Measurements from ENCODE around the gene REX1BD. TPM values are rescaled to one million over a fixed set of nuclear protein-coding genes. Genes with fewer than 3 reads are reported as not detected.
A peak's percentile ranks its signal among the peaks of the same experiment; 100 is the strongest.

Gene REX1BD
- total and polyA plus RNA-seq, 2 of the 13 experiments (the other 11 are each of a cell fraction or from before 2014, with no cell fraction given), result 7.5 to 25.4 TPM

DNA sequence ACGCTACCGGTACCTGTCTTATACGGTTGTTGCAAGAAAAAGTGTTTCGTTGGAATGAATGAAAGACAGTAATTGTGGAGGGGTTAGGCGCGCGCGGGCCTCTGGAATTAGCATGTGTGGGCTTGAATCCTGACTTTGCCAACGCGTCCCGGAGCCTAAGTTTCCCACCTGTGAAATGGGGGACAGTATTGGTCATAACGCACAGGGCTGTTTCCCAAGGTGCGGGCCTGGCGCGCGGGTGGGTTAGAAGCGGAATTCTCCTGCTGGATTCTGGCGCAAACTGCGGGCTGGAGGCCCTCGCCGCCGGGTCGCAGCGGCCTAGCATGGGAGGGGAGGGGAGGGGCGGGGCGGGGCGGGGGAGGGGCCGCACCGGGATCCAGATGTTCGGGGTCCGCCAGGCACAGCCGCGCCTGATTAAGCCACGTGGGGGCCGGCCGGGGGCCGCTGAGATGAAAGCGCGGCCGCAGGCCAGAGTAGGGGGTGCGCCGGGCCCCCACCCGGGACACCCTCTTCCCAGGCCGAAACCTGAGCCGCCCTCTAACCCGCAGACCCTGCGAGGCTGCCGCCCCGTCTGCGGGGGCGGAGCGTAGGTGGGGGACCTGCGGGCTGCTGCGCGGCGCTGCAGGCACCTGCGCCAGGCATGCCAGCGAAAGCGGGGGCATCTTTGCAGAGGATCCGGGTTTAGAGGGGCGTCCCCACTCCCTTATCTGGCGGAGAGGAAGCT is 22.9 kb downstream of the REX1BD start (continued):
- TF ChIP-seq, protein P1, sequence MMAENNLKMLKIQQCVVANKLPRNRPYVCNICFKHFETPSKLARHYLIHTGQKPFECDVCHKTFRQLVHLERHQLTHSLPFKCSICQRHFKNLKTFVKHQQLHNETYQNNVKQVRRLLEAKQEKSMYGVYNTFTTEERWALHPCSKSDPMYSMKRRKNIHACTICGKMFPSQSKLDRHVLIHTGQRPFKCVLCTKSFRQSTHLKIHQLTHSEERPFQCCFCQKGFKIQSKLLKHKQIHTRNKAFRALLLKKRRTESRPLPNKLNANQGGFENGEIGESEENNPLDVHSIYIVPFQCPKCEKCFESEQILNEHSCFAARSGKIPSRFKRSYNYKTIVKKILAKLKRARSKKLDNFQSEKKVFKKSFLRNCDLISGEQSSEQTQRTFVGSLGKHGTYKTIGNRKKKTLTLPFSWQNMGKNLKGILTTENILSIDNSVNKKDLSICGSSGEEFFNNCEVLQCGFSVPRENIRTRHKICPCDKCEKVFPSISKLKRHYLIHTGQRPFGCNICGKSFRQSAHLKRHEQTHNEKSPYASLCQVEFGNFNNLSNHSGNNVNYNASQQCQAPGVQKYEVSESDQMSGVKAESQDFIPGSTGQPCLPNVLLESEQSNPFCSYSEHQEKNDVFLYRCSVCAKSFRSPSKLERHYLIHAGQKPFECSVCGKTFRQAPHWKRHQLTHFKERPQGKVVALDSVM (CRISPR knock-in tag; IDR thresholded peaks at IDR 0.05), result 0 out of 2 replicates have a peak, but pooled peaks have one; percentile 11
- TF ChIP-seq ZNF788 (CRISPR knock-in tag; IDR thresholded peaks at IDR 0.05; ENCODE audit: borderline replicate concordance) (no peak), ZSCAN29 (CRISPR knock-in tag; conservative IDR thresholded peaks at IDR 0.05) (no peak), ZNF263 (CRISPR knock-in tag; IDR thresholded peaks at IDR 0.05) (no peak), ZKSCAN5 (CRISPR knock-in tag; IDR thresholded peaks at IDR 0.05) (no peak), KDM5A (IDR thresholded peaks at IDR 0.05; ENCODE audit: borderline replicate concordance, low read length) (no peak), ATF7 (IDR thresholded peaks at IDR 0.05) (no peak), ATF7 (CRISPR knock-in tag; IDR thresholded peaks at IDR 0.05) (no peak), NFRKB (IDR thresholded peaks at IDR 0.05) (no peak), SP4 (CRISPR knock-in tag; IDR thresholded peaks at IDR 0.05) (no peak)
- TF ChIP-seq, protein P2, sequence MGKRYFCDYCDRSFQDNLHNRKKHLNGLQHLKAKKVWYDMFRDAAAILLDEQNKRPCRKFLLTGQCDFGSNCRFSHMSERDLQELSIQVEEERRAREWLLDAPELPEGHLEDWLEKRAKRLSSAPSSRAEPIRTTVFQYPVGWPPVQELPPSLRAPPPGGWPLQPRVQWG (CRISPR knock-in tag; IDR thresholded peaks at IDR 0.05; ENCODE audit: borderline replicate concordance, low read depth), result no peak
- TF ChIP-seq, protein P3, sequence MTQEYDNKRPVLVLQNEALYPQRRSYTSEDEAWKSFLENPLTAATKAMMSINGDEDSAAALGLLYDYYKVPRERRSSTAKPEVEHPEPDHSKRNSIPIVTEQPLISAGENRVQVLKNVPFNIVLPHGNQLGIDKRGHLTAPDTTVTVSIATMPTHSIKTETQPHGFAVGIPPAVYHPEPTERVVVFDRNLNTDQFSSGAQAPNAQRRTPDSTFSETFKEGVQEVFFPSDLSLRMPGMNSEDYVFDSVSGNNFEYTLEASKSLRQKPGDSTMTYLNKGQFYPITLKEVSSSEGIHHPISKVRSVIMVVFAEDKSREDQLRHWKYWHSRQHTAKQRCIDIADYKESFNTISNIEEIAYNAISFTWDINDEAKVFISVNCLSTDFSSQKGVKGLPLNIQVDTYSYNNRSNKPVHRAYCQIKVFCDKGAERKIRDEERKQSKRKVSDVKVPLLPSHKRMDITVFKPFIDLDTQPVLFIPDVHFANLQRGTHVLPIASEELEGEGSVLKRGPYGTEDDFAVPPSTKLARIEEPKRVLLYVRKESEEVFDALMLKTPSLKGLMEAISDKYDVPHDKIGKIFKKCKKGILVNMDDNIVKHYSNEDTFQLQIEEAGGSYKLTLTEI (CRISPR knock-in tag; conservative IDR thresholded peaks at IDR 0.05), result no peak
- TF ChIP-seq, protein P4, sequence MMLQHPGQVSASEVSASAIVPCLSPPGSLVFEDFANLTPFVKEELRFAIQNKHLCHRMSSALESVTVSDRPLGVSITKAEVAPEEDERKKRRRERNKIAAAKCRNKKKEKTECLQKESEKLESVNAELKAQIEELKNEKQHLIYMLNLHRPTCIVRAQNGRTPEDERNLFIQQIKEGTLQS (CRISPR knock-in tag; IDR thresholded peaks at IDR 0.05), result no peak
- TF ChIP-seq, protein P5, sequence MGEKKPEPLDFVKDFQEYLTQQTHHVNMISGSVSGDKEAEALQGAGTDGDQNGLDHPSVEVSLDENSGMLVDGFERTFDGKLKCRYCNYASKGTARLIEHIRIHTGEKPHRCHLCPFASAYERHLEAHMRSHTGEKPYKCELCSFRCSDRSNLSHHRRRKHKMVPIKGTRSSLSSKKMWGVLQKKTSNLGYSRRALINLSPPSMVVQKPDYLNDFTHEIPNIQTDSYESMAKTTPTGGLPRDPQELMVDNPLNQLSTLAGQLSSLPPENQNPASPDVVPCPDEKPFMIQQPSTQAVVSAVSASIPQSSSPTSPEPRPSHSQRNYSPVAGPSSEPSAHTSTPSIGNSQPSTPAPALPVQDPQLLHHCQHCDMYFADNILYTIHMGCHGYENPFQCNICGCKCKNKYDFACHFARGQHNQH (CRISPR knock-in tag; IDR thresholded peaks at IDR 0.05), result 0 out of 2 replicates have a peak, but pooled peaks have one; percentile 5
- TF ChIP-seq, protein P6, sequence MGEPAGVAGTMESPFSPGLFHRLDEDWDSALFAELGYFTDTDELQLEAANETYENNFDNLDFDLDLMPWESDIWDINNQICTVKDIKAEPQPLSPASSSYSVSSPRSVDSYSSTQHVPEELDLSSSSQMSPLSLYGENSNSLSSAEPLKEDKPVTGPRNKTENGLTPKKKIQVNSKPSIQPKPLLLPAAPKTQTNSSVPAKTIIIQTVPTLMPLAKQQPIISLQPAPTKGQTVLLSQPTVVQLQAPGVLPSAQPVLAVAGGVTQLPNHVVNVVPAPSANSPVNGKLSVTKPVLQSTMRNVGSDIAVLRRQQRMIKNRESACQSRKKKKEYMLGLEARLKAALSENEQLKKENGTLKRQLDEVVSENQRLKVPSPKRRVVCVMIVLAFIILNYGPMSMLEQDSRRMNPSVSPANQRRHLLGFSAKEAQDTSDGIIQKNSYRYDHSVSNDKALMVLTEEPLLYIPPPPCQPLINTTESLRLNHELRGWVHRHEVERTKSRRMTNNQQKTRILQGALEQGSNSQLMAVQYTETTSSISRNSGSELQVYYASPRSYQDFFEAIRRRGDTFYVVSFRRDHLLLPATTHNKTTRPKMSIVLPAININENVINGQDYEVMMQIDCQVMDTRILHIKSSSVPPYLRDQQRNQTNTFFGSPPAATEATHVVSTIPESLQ (CRISPR knock-in tag; conservative IDR thresholded peaks at IDR 0.05), result no peak
